Measurements from ENCODE around the gene VWF. TPM values are rescaled to one million over a fixed set of nuclear protein-coding genes. Genes with fewer than 3 reads are reported as not detected.

The VWF gene
- total and polyA plus RNA-seq, 9 donors, result 47.8 to 98.6 (median 80.7) TPM

- DNase-seq, result no peak
- H3K27me3 ChIP-seq (ENCODE audit: control insufficient read depth, insufficient read depth, low read length), result peaks cover 4% of the 10 kb centered on the region
- peaks cover 7% of the 10 kb centered on the region for H3K4me1 ChIP-seq (ENCODE audit: control insufficient read depth, insufficient read depth, low read length)
- no peak overlapping the region for H3K27ac ChIP-seq (ENCODE audit: low read length)
- WGBS (ENCODE audit: insufficient coverage), result no CpG with 5 or more reads among the region's 4 CpGs
- no peaks in the 10 kb centered on the region for H3K9me3 ChIP-seq (replicated peaks; ENCODE audit: control insufficient read depth, low read depth, low read length)
- H3K36me3 ChIP-seq (ENCODE audit: control insufficient read depth, insufficient read depth, low read length), result no peaks in the 10 kb centered on the region
- no peak overlapping the region for H3K4me3 ChIP-seq (ENCODE audit: low read length)
Measured at GRCh38 chr12:5900076-5900475, 224.4 kb downstream of the VWF start.

- H3K4me3 ChIP-seq (ENCODE audit: low read length), result no peak overlapping the region
- peak; percentile 61 for DNase-seq
- no peaks in the 10 kb centered on the region for H3K9me3 ChIP-seq (replicated peaks; ENCODE audit: control insufficient read depth, low read depth, low read length)
- H3K27ac ChIP-seq (ENCODE audit: low read length), result no peak overlapping the region
- peaks cover 4% of the 10 kb centered on the region for H3K27me3 ChIP-seq (ENCODE audit: control insufficient read depth, insufficient read depth, low read length)
- peaks cover 7% of the 10 kb centered on the region for H3K4me1 ChIP-seq (ENCODE audit: control insufficient read depth, insufficient read depth, low read length)
- 50% methylated on average over 1 of the region's 3 CpGs for WGBS (ENCODE audit: insufficient coverage)
- no peaks in the 10 kb centered on the region for H3K36me3 ChIP-seq (ENCODE audit: control insufficient read depth, insufficient read depth, low read length)
Measured at GRCh38 chr12:5899675-5900074, 224.8 kb downstream of the VWF start.

- no peak overlapping the region for H3K27ac ChIP-seq (ENCODE audit: low read length)
- no peaks in the 10 kb centered on the region for H3K36me3 ChIP-seq (ENCODE audit: control insufficient read depth, insufficient read depth, low read length)
- no peak overlapping the region for H3K4me3 ChIP-seq (ENCODE audit: low read length)
- 20% methylated on average over 1 of the region's 3 CpGs for WGBS (ENCODE audit: insufficient coverage)
- no peaks in the 10 kb centered on the region for H3K27me3 ChIP-seq (ENCODE audit: control insufficient read depth, insufficient read depth, low read length)
- H3K9me3 ChIP-seq (replicated peaks; ENCODE audit: control insufficient read depth, low read depth, low read length), result no peaks in the 10 kb centered on the region
- peak; percentile 14 for DNase-seq
- H3K4me1 ChIP-seq (ENCODE audit: control insufficient read depth, insufficient read depth, low read length), result peaks cover 7% of the 10 kb centered on the region
Measured at GRCh38 chr12:5898874-5899273, 225.6 kb downstream of the VWF start.

Other genes with a start within 250 kb of the VWF start
- 3.4 TPM for gene ANO2, start 179.4 kb downstream of the VWF start, total RNA-seq
- 1 to 10 TPM; 2.5 to 5.9 (median 3.5) TPM for gene ANO2, start 179.4 kb downstream of the VWF start, polyA plus RNA-seq (ENCODE audit: insufficient read depth in 1 of 8, insufficient read length in 8 of 8, low replicate concordance in 1 of 8)
- gene CD9, start 75.7 kb upstream of the VWF start, total RNA-seq, result 60.7 TPM
- 10 to 100 TPM; 39.5 to 94.5 (median 61.0) TPM for gene CD9, start 75.7 kb upstream of the VWF start, polyA plus RNA-seq (ENCODE audit: insufficient read depth in 1 of 8, insufficient read length in 8 of 8, low replicate concordance in 1 of 8)
- 0.58 TPM for gene PLEKHG6, start 186.0 kb upstream of the VWF start, total RNA-seq
- gene PLEKHG6, start 186.0 kb upstream of the VWF start, polyA plus RNA-seq (ENCODE audit: insufficient read depth in 1 of 8, insufficient read length in 8 of 8, low replicate concordance in 1 of 8), result 1 to 10 TPM in 6 of 8 donors, under 1 TPM in 2; 0.26 to 6.0 (median 1.4) TPM
- gene TNFRSF1A, start 217.4 kb upstream of the VWF start, total RNA-seq, result 38.5 TPM
- gene TNFRSF1A, start 217.4 kb upstream of the VWF start, polyA plus RNA-seq (ENCODE audit: insufficient read depth in 1 of 8, insufficient read length in 8 of 8, low replicate concordance in 1 of 8), result 10 to 100 TPM; 55.0 to 92.0 (median 66.4) TPM

Data from muscle of leg (tissue), 11 donors.